GM19193 (cell line): ENCODE data around the gene CEP192.

Experiments
- POLR2A ChIP-seq: IDR thresholded peaks from 4 replicates; pipeline ENCODE4 v1.6.1; 2011; ENCODE audit not compliant: insufficient read depth, insufficient read length; ENCODE audit errors: extremely low read depth

The CEP192 gene

GRCh38 chr18:13165636-13166423 lies 174.7 kb downstream of the CEP192 start:
- no peak for TF ChIP-seq POLR2A

DNA sequence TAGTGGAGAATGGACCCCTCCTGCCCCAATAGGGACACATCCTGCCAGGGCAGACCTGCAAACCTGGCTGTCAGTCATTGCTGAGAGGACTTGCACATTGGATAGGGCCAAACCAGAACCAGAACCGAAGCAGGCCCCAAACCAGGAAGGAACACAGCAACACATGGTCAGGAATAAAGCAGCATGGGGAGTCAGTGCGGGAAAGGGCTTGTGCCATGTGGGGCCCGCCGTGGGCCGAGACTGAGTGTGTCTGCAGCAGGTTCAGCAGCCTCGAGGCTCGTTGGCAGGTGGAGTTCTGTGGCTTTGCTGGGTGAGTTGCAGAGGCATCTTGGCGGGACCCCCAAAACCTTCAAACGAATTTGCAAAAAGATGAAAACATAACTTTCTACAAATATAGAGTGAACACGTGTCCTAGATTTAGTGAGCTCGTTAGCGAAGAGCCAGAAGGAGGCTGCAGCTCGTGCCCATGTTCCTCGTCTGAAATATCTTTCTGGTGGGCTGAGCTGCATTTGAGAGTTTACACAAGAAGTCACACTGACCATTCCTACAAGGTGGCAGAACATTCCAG lies 182.5 kb downstream of the CEP192 start:
- no peak for TF ChIP-seq POLR2A
